ENCODE measurements around the gene EPDR1. TPM values are rescaled to one million over a fixed set of nuclear protein-coding genes. Genes with fewer than 3 reads are reported as not detected.

EPDR1 gene
- total RNA-seq, 2 experiments from 2014 or later = 0.54 to 0.87 TPM

DNA sequence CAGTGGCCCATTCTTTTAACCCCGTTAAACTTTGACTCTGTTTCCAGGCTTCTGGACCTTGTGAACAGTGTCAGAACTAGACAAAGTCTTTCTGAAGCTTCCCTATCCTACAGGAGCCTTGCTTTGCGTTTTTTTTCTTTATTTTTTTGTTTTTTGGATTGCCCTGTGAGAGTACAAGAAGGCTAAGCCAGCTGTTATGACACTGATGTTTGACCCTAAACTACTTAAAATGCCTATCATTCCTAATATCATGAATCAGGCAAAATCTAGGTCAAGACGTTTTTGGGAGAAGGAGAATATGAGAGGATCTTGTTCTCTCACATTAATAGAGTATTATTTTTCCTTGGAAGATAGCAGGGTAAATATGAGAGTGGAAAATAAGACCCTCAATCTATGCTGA is 79.8 kb downstream of the EPDR1 start:
- DNase-seq = no peak
- no peak overlapping the region for H3K27ac Mint-ChIP-seq
- no peaks in the 10 kb centered on the region for H3K27me3 Mint-ChIP-seq
- H3K4me3 Mint-ChIP-seq = no peak overlapping the region
- H3K36me3 Mint-ChIP-seq (ENCODE audit: low read depth) = no peaks in the 10 kb centered on the region
- peaks cover 2% of the 10 kb centered on the region for H3K9me3 Mint-ChIP-seq
- ChIA-PET POLR2A (no interaction called here), CTCF (interaction anchor here (0.5 to 0.7 kb wide), 2 partner anchors 23 to 52 kb away, joined by 3 read pairs; no protein-coding TSS in a partner anchor)
- H3K4me1 Mint-ChIP-seq = no peaks in the 10 kb centered on the region

Other genes starting within 250 kb of the EPDR1 start
- not detected for gene GPR141, start 236.9 kb upstream of the EPDR1 start, total RNA-seq
- gene NME8, start 72.0 kb upstream of the EPDR1 start, total RNA-seq = not detected
- not detected for gene SFRP4, start 3.8 kb upstream of the EPDR1 start, total RNA-seq